Heart left ventricle (tissue), 13 donors: ENCODE data around the gene PPP1R2.

Source experiments
- CTCF ChIP-seq, 12 donors: fragments of 200-600 bp; sonication (generic) in 4 of 12; IDR thresholded peaks; one replicate each; pipeline versions ENCODE4 v1.5.0 to v1.8.0; 2018 to 2022; ENCODE audit warnings: antibody characterized with exemption in 12 of 12, mild to moderate bottlenecking in 5 of 12
- POLR2A ChIP-seq, 2 donors: fragments of 450-650 bp; IDR thresholded peaks; one replicate each; pipeline ENCODE4 v1.6.1; 2017; ENCODE audit warnings: antibody characterized with exemption in 2 of 2, mild to moderate bottlenecking in 2 of 2, moderate library complexity in 2 of 2
- donor health status: ischemic (EF 13 %, LVEDD 7.1; RV severe dilation, severe dysfunction).
- donor health status: DM: no; HTN: yes; CAD: no.
- donor health status: DM: no; HTN: no; CAD: no.
- donor health status: ischemic (EF 25% LVEDD 6.9; RV normal size, moderate dysfunction).
- donor health status: ischemic (EF 25% LVEDD 5.7; RV mildly dilated, moderate dysfunction).
- donor health status: ischemic (EF 35%, LVEDD 5.7; RV mildly dilated, moderate dysfunction).
- donor health status: nonischemic (EF 11% LVEDD 7.7; RV severe dilation, severe dysfunction).
- donor health status: DM: yes; HTN: yes; CAD: no.
- donor health status: PGD.
- donor health status: ischemic (EF 29% LVEDD 5.4; RV normal size, mild dysfunction).
- donor health status: nonischemic (EF 23%, LVEDD 6.1; RV moderate dilation, normal function).

GRCh38 chr3:195553268-195553667 lies 10.1 kb upstream of the PPP1R2 start:
- no peak for TF ChIP-seq CTCF (IDR thresholded peaks at IDR 0.05)
- no peak for TF ChIP-seq POLR2A (IDR thresholded peaks at IDR 0.05)
